BJ (cell line): ENCODE measurements around the gene VEZT. TPM values are rescaled to one million over a fixed set of nuclear protein-coding genes. Genes with fewer than 3 reads are reported as not detected.

Experiments used
- CTCF ChIA-PET: fragments of 350-600 bp; formaldehyde crosslinking; extraction: SDS; loops from one replicate; lab custom pipeline; 2021; ENCODE audit warnings: antibody characterized with exemption, inconsistent platforms; lab: Yijun Ruan, JAX
- POLR2A ChIA-PET: fragments of 300-600 bp; sonication (Branson Sonifier 250); formaldehyde crosslinking; extraction: SDS; loops from one replicate; lab custom pipeline; 2021; ENCODE audit warnings: antibody characterized with exemption; lab: Charles Lee
- DNase-seq: peaks from one replicate; pipeline ENCODE4 v3.0.0-alpha.2; 2011; ENCODE audit warnings: low read depth
- H3K27me3 ChIP-seq: 2 replicates; pipeline ENCODE4 v1.6.0; 2011; ENCODE audit warnings: low read length; ENCODE audit not compliant: control insufficient read depth, insufficient read depth
- H3K36me3 ChIP-seq: 2 replicates; pipeline ENCODE4 v1.5.1; 2011; ENCODE audit warnings: low read length; ENCODE audit not compliant: control insufficient read depth, insufficient read depth
- H3K4me3 ChIP-seq: 2 replicates; pipeline ENCODE4 v1.5.1; 2011; ENCODE audit warnings: low read depth, mild to moderate bottlenecking, control low read depth, low read length
- polyA plus RNA-seq: library from polyadenylated mRNA; depleted of rRNA; stranded (reverse); fragments of >200 nt; gene quantifications from 2 replicates; pipeline ENCODE4 v1.2.3, GENCODE V29; 2011
- TF ChIP-seq, protein P1 (sequence below): IDR thresholded peaks from 2 replicates; pipeline ENCODE4 v1.5.1; 2011; ENCODE audit warnings: low read depth, mild to moderate bottlenecking, control low read depth, inconsistent platforms, low read length, moderate library complexity; ENCODE audit not compliant: insufficient read depth

Gene VEZT
- polyA plus RNA-seq, 1 experiment: 50.6 TPM

DNA sequence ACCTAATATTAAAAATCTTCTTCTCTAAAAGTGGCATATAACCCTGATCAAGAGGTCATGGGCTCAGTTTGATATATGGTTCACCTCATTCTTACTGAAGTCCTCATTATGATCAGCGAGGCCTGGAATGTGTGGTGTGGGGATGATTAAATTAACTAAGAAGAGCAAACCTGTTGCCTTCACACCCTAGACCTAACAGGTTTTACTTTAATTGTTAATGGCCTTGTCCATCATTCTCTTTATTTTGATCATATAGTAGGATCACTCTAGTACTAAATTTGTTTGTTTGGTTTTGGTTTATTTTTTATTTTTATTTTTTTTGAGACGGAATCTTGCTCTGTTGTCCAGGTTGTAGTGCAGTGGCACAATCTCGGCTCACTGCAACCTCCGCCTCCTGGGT, 43.5 kb downstream of the VEZT start:
- CTCF ChIA-PET: no interaction called here
- Histone ChIP-seq H3K36me3 (peaks cover 1% of the 10 kb centered on the region; the same call in 1 of the 2 replicates), H3K27me3 (no peaks in the 10 kb centered on the region), H3K4me3 (no peak overlapping the region)
- DNase-seq: no peak
- TF ChIP-seq, protein P1, sequence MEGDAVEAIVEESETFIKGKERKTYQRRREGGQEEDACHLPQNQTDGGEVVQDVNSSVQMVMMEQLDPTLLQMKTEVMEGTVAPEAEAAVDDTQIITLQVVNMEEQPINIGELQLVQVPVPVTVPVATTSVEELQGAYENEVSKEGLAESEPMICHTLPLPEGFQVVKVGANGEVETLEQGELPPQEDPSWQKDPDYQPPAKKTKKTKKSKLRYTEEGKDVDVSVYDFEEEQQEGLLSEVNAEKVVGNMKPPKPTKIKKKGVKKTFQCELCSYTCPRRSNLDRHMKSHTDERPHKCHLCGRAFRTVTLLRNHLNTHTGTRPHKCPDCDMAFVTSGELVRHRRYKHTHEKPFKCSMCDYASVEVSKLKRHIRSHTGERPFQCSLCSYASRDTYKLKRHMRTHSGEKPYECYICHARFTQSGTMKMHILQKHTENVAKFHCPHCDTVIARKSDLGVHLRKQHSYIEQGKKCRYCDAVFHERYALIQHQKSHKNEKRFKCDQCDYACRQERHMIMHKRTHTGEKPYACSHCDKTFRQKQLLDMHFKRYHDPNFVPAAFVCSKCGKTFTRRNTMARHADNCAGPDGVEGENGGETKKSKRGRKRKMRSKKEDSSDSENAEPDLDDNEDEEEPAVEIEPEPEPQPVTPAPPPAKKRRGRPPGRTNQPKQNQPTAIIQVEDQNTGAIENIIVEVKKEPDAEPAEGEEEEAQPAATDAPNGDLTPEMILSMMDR: no peak
- POLR2A ChIA-PET: no interaction called here

DNA sequence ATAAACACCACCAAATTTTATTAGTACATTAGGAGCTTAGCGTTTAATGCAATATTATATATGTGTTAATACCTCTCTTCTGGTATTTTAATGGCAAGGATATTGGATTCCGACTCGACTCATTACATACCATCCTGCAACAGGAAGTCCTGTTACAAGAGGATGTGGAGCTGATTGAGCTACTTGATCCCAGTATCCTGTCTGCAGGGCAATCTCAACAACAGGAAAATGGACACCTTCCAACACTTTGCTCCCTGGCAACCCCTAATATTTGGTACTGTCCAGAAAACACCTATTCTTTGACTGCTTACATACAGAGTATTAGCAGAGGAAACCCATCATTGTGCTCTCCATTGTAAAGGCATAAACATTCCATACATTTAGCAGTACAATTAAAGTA, 45.2 kb downstream of the VEZT start:
- POLR2A ChIA-PET: no interaction called here
- DNase-seq: no peak
- H3K36me3 ChIP-seq: no peaks in the 10 kb centered on the region; the same call in 1 of the 2 replicates
- no peaks in the 10 kb centered on the region for H3K27me3 ChIP-seq
- TF ChIP-seq, protein P1: no peak
- CTCF ChIA-PET: interaction anchor here (0.6 to 1.1 kb wide), 2 partner anchors 10 to 334 kb away, joined by 3 read pairs; no protein-coding TSS in a partner anchor
- no peak overlapping the region for H3K4me3 ChIP-seq

DNA sequence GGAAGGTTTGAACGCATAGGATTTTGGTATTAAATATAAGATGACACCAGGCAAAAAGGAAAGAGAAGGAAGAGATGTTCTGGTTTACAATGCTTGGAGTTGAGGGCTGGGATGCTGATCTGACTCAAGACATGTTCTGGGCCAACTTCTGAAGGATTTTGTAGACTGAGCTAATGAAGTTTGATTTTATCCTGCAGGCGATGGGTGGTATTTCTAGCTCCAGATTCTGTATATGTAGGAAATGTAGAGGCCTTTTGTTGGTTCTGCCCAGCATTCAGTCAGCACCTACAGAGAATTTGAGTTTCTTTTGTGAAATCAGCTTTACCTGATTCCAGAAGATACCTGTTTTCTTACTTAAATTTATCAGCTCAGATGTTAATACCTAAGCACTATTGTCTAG, 48.2 kb downstream of the VEZT start:
- CTCF ChIA-PET: interaction anchor here (1.0 to 2.2 kb wide), 3 partner anchors 11 to 15 kb away, joined by 3 to 7 read pairs (median 4); no protein-coding TSS in a partner anchor

DNA sequence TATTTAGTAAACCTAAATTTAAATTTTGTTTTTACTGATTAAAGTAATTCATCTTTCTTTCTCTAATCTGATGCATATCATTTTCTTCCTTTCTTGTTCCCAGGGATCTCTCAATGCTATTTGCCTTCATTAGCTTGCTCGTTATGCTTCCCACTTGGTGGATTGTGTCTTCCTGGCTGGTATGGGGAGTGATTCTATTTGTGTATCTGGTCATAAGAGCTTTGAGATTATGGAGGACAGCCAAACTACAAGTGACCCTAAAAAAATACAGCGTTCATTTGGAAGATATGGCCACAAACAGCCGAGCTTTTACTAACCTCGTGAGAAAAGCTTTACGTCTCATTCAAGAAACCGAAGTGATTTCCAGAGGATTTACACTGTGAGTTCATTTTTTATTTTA, 48.6 kb downstream of the VEZT start:
- H3K36me3 ChIP-seq: no peaks in the 10 kb centered on the region; the same call in 1 of the 2 replicates
- TF ChIP-seq, protein P1: no peak
- no peaks in the 10 kb centered on the region for H3K27me3 ChIP-seq
- no peak for DNase-seq
- POLR2A ChIA-PET: no interaction called here
- CTCF ChIA-PET: interaction anchor here (1.0 to 2.2 kb wide), 3 partner anchors 10 to 16 kb away, joined by 3 to 7 read pairs (median 4); no protein-coding TSS in a partner anchor
- H3K4me3 ChIP-seq: no peak overlapping the region

More for the DNA sequence above, 48.2 kb downstream of the VEZT start:
- no peaks in the 10 kb centered on the region; the same call in 1 of the 2 replicates for H3K36me3 ChIP-seq
- DNase-seq: no peak
- no peaks in the 10 kb centered on the region for H3K27me3 ChIP-seq
- POLR2A ChIA-PET: no interaction called here
- TF ChIP-seq, protein P1: no peak
- H3K4me3 ChIP-seq: no peak overlapping the region

DNA sequence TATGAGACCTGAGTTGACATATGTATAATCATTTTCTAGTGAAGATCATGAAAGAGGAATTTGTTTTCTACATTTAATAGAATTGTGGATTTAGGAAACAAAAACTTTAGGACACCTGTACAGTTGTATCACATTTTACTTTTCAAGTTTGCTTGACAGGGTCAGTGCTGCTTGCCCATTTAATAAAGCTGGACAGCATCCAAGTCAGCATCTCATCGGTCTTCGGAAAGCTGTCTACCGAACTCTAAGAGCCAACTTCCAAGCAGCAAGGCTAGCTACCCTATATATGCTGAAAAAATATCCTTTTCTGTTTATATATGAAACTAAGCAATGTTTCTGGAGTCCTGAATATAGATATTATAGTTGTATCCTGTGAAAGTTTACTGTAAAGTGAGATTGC, 52.3 kb downstream of the VEZT start:
- CTCF ChIA-PET: interaction anchor here (0.6 to 1.1 kb wide), 2 partner anchors 196 to 197 kb away, joined by 3 read pairs; partner anchors contain the start of gene NR2C1
- H3K36me3 ChIP-seq: peaks cover 4% of the 10 kb centered on the region
- no peak for DNase-seq

More for the DNA sequence above, 52.3 kb downstream of the VEZT start:
- H3K4me3 ChIP-seq: no peak overlapping the region
- H3K27me3 ChIP-seq: no peaks in the 10 kb centered on the region
- TF ChIP-seq, protein P1: no peak
- POLR2A ChIA-PET: no interaction called here
